Mononuclear cell (primary cell): Measurements from ENCODE around the gene COQ5. TPM values are rescaled to one million over a fixed set of nuclear protein-coding genes. Genes with fewer than 3 reads are reported as not detected.

Experiments
- H3K27me3 ChIP-seq: 2 replicates; pipeline ENCODE4 v1.6.0; 2011; ENCODE audit warnings: low read length, control low read depth; ENCODE audit not compliant: insufficient read depth
- H3K4me1 ChIP-seq: 2 replicates; pipeline ENCODE4 v1.5.1; 2011; ENCODE audit warnings: mild to moderate bottlenecking, low read length, control low read depth; ENCODE audit not compliant: insufficient read depth
- H3K4me3 ChIP-seq: 2 replicates; pipeline ENCODE4 v1.5.1; 2011; ENCODE audit warnings: mild to moderate bottlenecking, low read length, moderate library complexity
- H3K9me3 ChIP-seq: 2 replicates; pipeline ENCODE4 v1.5.1; 2011; ENCODE audit warnings: low read depth, mild to moderate bottlenecking, control low read depth, low read length
- total RNA-seq: library from RNA; depleted of rRNA; stranded (reverse); fragments of >200 nt; gene quantifications from one replicate; pipeline ENCODE4 v1.2.3, GENCODE V29; 2012

The COQ5 gene
- total RNA-seq, 1 donor = 4.5 TPM

DNA sequence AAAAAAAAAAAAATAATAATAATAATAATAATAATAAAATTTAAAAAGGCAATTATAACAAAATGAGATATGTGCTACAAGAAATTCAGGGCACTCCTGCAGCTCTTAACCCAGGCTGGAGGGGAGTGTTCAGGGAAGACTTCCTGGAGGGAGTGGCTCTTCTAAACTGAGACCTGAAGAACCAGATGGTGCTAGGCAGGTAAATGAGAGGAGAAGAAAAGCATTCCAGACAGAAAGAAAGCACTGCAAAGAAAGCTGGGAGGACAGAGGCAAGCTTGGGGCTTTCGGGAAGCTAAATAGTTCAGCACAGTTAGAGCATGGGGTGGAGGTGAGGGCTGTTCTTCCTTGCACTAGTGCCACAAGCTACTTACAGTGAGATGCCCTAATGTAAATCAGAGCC, 49.5 kb downstream of the COQ5 start:
- H3K27me3 ChIP-seq = no peaks in the 10 kb centered on the region
- no peak overlapping the region for H3K4me3 ChIP-seq
- peaks cover 30% of the 10 kb centered on the region for H3K4me1 ChIP-seq
- no peaks in the 10 kb centered on the region for H3K9me3 ChIP-seq

GRCh38 chr12:120475643-120476042, 53.3 kb downstream of the COQ5 start:
- peaks cover 22% of the 10 kb centered on the region for H3K4me1 ChIP-seq
- no peak overlapping the region for H3K4me3 ChIP-seq
- no peaks in the 10 kb centered on the region for H3K9me3 ChIP-seq
- no peaks in the 10 kb centered on the region for H3K27me3 ChIP-seq

- Histone ChIP-seq H3K27me3 (no peaks in the 10 kb centered on the region), H3K4me3 (no peak overlapping the region), H3K9me3 (no peaks in the 10 kb centered on the region), H3K4me1 (peaks cover 22% of the 10 kb centered on the region)
Measured at GRCh38 chr12:120474616-120474960, 54.4 kb downstream of the COQ5 start.

DNA sequence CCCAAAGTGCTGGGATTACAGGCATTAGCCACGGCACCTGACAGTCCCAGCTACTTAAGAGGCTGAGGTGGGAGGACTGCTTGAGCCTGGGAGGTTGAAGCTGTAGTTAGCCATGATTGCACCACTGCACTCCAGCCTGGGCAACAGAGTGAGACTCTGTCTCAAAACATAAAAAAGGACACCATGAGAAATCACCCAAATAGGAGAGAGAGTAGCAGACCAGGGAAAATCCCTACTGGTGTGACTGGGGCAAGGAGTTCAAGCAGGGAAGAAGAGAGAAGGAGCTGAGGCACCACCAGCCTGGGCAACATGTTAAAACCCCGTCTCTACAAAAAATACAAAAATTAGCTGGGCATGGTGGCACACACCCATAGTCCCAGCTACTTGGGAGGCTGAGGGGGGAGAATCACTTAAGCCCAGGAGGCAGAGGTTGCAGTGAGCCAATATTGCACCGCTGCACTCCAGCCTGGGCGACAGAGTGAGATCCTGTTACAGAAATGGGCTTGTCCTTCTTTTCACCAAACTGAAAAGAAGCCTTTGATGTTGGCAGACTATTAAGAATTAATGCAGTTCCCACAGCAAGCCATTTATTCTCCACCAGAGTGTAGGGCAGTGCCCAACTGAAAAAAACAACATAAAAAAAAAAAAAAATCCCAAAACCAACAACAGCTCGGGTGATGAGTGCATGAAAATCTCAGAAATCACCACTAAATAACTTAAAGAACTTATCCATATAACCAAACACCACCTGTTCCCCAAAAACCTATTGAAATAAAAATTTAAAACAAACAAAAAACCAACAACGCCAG, 54.9 kb downstream of the COQ5 start:
- Histone ChIP-seq H3K27me3 (no peaks in the 10 kb centered on the region), H3K4me3 (no peak overlapping the region), H3K4me1 (peaks cover 20% of the 10 kb centered on the region), H3K9me3 (no peaks in the 10 kb centered on the region)

- no peaks in the 10 kb centered on the region for H3K27me3 ChIP-seq
- H3K4me1 ChIP-seq = peaks cover 34% of the 10 kb centered on the region
- H3K9me3 ChIP-seq = no peaks in the 10 kb centered on the region
- H3K4me3 ChIP-seq = no peak overlapping the region
Measured at GRCh38 chr12:120472521-120472920, 56.4 kb downstream of the COQ5 start.

- Histone ChIP-seq H3K27me3 (no peaks in the 10 kb centered on the region), H3K9me3 (no peaks in the 10 kb centered on the region), H3K4me1 (peaks cover 50% of the 10 kb centered on the region), H3K4me3 (peak overlapping the region; percentile 76)
Measured at GRCh38 chr12:120470150-120470784, 58.7 kb downstream of the COQ5 start.

GRCh38 chr12:120469450-120470149, 59.4 kb downstream of the COQ5 start, which contains the start of gene SRSF9:
Gene SRSF9 (minus strand): TSS chr12:120469748. CDS start chr12:120469609, 139 bp downstream.
- no peaks in the 10 kb centered on the region for H3K27me3 ChIP-seq
- peaks cover 46% of the 10 kb centered on the region for H3K4me1 ChIP-seq
- no peaks in the 10 kb centered on the region for H3K9me3 ChIP-seq
- H3K4me3 ChIP-seq = peak within 1 kb of the TSS; percentile 76

GRCh38 chr12:120468821-120469449, 60.0 kb downstream of the COQ5 start:
- Histone ChIP-seq H3K4me1 (peaks cover 41% of the 10 kb centered on the region), H3K9me3 (no peaks in the 10 kb centered on the region), H3K27me3 (no peaks in the 10 kb centered on the region), H3K4me3 (peak overlapping the region; percentile 76)

DNA sequence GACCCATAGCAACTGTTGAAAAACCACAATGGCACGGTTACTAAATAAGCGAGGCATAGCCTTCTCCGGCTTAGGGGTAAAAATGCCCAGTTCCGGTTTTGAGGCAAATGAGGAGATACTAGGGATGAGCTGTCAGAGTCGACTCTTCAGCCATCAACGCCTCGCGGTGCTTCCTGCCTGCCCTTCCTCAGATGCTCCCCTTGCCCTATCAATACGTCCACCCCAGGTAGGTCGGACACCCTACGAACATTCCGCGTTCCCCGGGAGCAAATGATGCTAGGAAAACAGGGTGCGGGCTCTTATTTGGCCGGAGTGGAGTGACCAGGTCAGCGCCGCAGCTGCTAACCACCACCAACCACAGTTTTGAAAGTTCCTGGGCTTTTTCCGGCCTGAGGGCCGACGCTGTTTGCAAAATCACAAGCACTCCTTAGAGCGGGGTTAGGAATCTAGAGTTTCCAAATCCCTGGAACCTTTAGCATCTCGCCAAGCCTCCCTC, 60.6 kb downstream of the COQ5 start:
- Histone ChIP-seq H3K4me1 (peaks cover 40% of the 10 kb centered on the region), H3K9me3 (no peaks in the 10 kb centered on the region), H3K27me3 (no peaks in the 10 kb centered on the region), H3K4me3 (peak overlapping the region; percentile 76)

- Histone ChIP-seq H3K4me1 (peaks cover 40% of the 10 kb centered on the region), H3K9me3 (no peaks in the 10 kb centered on the region), H3K4me3 (no peak overlapping the region), H3K27me3 (no peaks in the 10 kb centered on the region)
Measured at GRCh38 chr12:120467439-120467838, 61.5 kb downstream of the COQ5 start.

- peaks cover 40% of the 10 kb centered on the region for H3K4me1 ChIP-seq
- no peaks in the 10 kb centered on the region for H3K9me3 ChIP-seq
- no peak overlapping the region for H3K4me3 ChIP-seq
- H3K27me3 ChIP-seq = no peaks in the 10 kb centered on the region
Measured at GRCh38 chr12:120466560-120467315, 62.2 kb downstream of the COQ5 start.

DNA sequence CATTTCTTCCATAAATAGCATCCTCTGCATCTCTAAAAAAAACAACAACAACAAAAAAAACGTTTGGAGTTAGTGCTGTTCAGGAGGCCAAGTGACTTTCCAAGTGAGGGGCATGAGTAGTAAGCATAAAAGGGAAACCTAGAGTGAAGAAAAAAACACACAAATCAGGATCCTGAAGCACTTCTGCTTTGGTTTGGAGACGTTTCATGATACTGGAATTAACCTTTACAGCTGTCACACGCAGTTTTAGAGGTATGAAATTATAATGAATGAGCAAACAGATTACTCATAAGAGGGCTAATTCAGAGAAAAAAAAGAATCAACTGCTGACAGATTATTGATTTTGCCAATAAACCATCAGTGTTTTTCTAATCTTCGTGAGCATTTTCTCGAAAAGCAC, 63.2 kb downstream of the COQ5 start:
- H3K27me3 ChIP-seq = no peaks in the 10 kb centered on the region
- H3K9me3 ChIP-seq = no peaks in the 10 kb centered on the region
- H3K4me1 ChIP-seq = peaks cover 40% of the 10 kb centered on the region
- H3K4me3 ChIP-seq = no peak overlapping the region

- H3K4me3 ChIP-seq = no peak overlapping the region
- H3K4me1 ChIP-seq = peaks cover 28% of the 10 kb centered on the region
- H3K27me3 ChIP-seq = no peaks in the 10 kb centered on the region
- H3K9me3 ChIP-seq = no peaks in the 10 kb centered on the region
Measured at GRCh38 chr12:120463712-120464111, 65.2 kb downstream of the COQ5 start.

DNA sequence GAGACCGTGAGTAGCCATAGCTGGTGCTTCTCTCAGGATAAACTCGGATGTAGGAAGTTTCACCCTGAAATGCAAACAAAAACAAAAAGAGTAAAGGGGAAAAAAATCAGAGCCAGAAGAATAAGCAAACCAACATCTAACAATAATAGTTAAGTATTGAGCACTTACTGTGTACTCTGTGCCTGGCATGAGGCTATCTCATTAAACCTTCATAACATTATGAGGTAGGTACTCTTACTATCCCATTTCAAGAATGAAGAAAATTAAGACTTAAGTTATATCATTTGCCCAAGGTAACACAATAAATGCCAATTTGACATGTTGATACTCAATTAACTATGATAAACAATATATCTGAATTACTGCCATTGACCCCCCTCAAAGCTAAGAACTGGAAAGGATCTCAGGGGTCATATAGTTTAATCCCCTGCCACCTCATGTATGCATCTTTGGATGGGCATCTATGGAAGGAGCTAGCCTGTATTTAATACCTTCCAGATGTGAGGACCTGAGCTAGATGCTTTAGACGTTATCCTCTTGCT, 66.8 kb downstream of the COQ5 start:
- H3K9me3 ChIP-seq = no peaks in the 10 kb centered on the region
- H3K4me3 ChIP-seq = no peak overlapping the region
- peaks cover 12% of the 10 kb centered on the region for H3K4me1 ChIP-seq
- H3K27me3 ChIP-seq = no peaks in the 10 kb centered on the region
